Measurements from ENCODE around the gene RYR1.

- TF ChIP-seq CTCF (conservative IDR thresholded peaks at IDR 0.05; ENCODE audit: low read depth, low read length) (no peak), EZH2 (IDR thresholded peaks at IDR 0.05; ENCODE audit: low read length, unreplicated experiment) (no peak)
Observed at GRCh38 chr19:38387550-38388348, 45.7 kb upstream of the RYR1 start, which contains the start of gene GGN.

All from PC-3 (cell line).